ENCODE measurements around the gene TBCE. TPM values are rescaled to one million over a fixed set of nuclear protein-coding genes. Genes with fewer than 3 reads are reported as not detected.

Gene TBCE
- total and polyA plus RNA-seq, 9 of the 15 experiments (the other 6 are each of a cell fraction or from before 2014, with no cell fraction given) = 52.6 to 92.1 (median 82.1) TPM

GRCh38 chr1:235442788-235443429 is 75.7 kb downstream of the TBCE start (continued):
- peak in 1 of 3 experiments; percentile 50; a peak in 1 of 6 replicates for TF ChIP-seq ZBTB11 (CRISPR knock-in tag; IDR thresholded peaks at IDR 0.05)
- TF ChIP-seq MAX (CRISPR knock-in tag; IDR thresholded peaks at IDR 0.05) = no peak
- TF ChIP-seq HOMEZ (CRISPR knock-in tag; IDR thresholded peaks at IDR 0.05) = no peak
- TF ChIP-seq RNF2 (IDR thresholded peaks at IDR 0.05) = no peak
- TF ChIP-seq ZNF133 (CRISPR knock-in tag; IDR thresholded peaks at IDR 0.05) = no peak
- TF ChIP-seq DNMT1 (IDR thresholded peaks at IDR 0.05) = no peak
- no peak for TF ChIP-seq ZNF512 (tag; IDR thresholded peaks at IDR 0.05)
- TF ChIP-seq HOXB6 (CRISPR knock-in tag; IDR thresholded peaks at IDR 0.05; ENCODE audit: borderline replicate concordance) = no peak
- TF ChIP-seq DACH1 (IDR thresholded peaks at IDR 0.05; ENCODE audit: partially characterized antibody) = peak; percentile 6
- TF ChIP-seq ZC3H8 (IDR thresholded peaks at IDR 0.05) = no peak
- 0 out of 2 replicates have a peak, but pooled peaks have one; percentile 6 for TF ChIP-seq ZBTB26 (CRISPR knock-in tag; IDR thresholded peaks at IDR 0.05)
- TF ChIP-seq CEBPZ (IDR thresholded peaks at IDR 0.05; ENCODE audit: borderline replicate concordance, low read depth, low read length) = no peak
- no peak for TF ChIP-seq CEBPG (CRISPR knock-in tag; IDR thresholded peaks at IDR 0.05)
- TF ChIP-seq CEBPG (tag; conservative IDR thresholded peaks at IDR 0.05 in 1 of 2, IDR thresholded peaks at IDR 0.05 in 1 of 2) = no peak
